Peyer's patch (tissue), 4 donors: Measurements from ENCODE around the gene SCFD2.

Experiments
- CTCF ChIP-seq, 6 experiments: fragments of 450-650 bp in 4 of 6; fragments of 200-600 bp in 2 of 6; sonication (generic) in 1 of 6; IDR thresholded peaks; one replicate each; pipeline ENCODE4 v1.5.1; 2017 to 2019; ENCODE audit warnings: antibody characterized with exemption in 6 of 6, mild to moderate bottlenecking in 3 of 6, moderate library complexity in 1 of 6
- POLR2A ChIP-seq, 2 donors: fragments of 450-650 bp; IDR thresholded peaks; one replicate each; pipeline ENCODE4 v1.5.1; 2017; ENCODE audit warnings: antibody characterized with exemption in 2 of 2, mild to moderate bottlenecking in 2 of 2, moderate library complexity in 2 of 2

GRCh38 chr4:53043891-53044650 is 321.8 kb downstream of the SCFD2 start:
- TF ChIP-seq CTCF (IDR thresholded peaks at IDR 0.05) (no peak), POLR2A (IDR thresholded peaks at IDR 0.05) (no peak)
